22Rv1 (cell line): ENCODE measurements around the gene PROP1.
"Not testable (repeated sequence)": the region's sequence is repeated elsewhere in the genome, so short reads cannot be mapped to it uniquely, and the experiment has no call there.

Experiments used
- H3K27ac ChIP-seq: fragments of 450-650 bp; 2 replicates; pipeline ENCODE4 v1.5.1; 2017
- ZFX ChIP-seq: fragments of 450-650 bp; IDR thresholded peaks from 2 replicates; pipeline ENCODE4 v1.6.1; 2017; ENCODE audit warnings: antibody characterized with exemption, borderline replicate concordance
- TF ChIP-seq, protein P1 (sequence below): fragments of 450-650 bp; IDR thresholded peaks from 2 replicates; pipeline ENCODE4 v1.5.1; 2017; ENCODE audit warnings: mild to moderate bottlenecking

The PROP1 gene

GRCh38 chr5:177964471-177964870 lies 31.6 kb downstream of the PROP1 start:
- H3K27ac ChIP-seq = no peak overlapping the region
- TF ChIP-seq, protein P1, sequence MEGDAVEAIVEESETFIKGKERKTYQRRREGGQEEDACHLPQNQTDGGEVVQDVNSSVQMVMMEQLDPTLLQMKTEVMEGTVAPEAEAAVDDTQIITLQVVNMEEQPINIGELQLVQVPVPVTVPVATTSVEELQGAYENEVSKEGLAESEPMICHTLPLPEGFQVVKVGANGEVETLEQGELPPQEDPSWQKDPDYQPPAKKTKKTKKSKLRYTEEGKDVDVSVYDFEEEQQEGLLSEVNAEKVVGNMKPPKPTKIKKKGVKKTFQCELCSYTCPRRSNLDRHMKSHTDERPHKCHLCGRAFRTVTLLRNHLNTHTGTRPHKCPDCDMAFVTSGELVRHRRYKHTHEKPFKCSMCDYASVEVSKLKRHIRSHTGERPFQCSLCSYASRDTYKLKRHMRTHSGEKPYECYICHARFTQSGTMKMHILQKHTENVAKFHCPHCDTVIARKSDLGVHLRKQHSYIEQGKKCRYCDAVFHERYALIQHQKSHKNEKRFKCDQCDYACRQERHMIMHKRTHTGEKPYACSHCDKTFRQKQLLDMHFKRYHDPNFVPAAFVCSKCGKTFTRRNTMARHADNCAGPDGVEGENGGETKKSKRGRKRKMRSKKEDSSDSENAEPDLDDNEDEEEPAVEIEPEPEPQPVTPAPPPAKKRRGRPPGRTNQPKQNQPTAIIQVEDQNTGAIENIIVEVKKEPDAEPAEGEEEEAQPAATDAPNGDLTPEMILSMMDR = no peak
- no peak for TF ChIP-seq ZFX

DNA sequence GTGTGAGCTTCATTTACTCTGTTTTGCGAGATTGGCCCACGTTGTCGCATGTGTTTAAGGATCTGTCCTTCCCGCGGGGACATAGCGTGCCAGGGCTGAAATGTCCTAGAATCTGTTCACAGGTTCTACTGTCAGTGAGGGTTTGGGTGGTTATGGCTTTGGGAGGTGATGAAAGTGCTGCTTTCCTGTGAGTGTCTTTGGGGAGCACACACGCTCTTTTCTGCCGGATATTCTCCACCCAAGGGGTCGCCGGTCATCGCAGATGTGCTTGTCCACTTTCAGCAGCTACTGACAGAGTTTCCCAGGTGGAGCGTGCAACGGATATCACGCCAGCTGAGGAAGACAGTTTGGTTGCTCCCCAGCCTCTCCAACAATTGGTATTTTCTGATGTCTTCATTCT lies 32.1 kb downstream of the PROP1 start:
- TF ChIP-seq ZFX = no peak
- TF ChIP-seq, protein P1 = no peak
- H3K27ac ChIP-seq = no peak overlapping the region

GRCh38 chr5:177959315-177959714 lies 36.7 kb downstream of the PROP1 start:
- TF ChIP-seq, protein P1 = no peak
- TF ChIP-seq ZFX = no peak

GRCh38 chr5:177958696-177959095 lies 37.3 kb downstream of the PROP1 start:
- no peak overlapping the region for H3K27ac ChIP-seq

More at GRCh38 chr5:177959315-177959714, 36.7 kb downstream of the PROP1 start:
- no peak overlapping the region for H3K27ac ChIP-seq

DNA sequence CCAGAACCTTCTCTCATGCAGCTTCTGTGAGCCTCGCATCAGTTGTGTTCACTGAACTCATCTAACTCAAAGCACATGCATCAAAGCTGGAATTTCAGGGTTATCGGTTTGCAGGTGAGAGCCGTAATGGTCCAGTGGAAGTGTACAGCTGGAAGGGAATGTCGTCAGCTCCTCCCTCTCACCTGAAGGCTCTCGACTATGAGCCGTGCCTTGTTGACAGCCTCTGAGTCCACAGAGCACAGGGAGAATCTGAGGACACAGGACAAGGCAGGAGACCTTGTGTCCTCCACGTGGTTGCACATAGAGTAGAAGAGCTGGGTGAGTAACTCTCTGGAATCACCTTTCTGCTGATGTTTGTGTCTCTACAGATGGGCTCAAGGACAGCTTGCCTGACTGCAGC lies 38.8 kb downstream of the PROP1 start:
- TF ChIP-seq ZFX = no peak
- TF ChIP-seq, protein P1 = no peak
- no peak overlapping the region for H3K27ac ChIP-seq

More at GRCh38 chr5:177958696-177959095, 37.3 kb downstream of the PROP1 start:
- no peak for TF ChIP-seq ZFX
- TF ChIP-seq, protein P1 = no peak

DNA sequence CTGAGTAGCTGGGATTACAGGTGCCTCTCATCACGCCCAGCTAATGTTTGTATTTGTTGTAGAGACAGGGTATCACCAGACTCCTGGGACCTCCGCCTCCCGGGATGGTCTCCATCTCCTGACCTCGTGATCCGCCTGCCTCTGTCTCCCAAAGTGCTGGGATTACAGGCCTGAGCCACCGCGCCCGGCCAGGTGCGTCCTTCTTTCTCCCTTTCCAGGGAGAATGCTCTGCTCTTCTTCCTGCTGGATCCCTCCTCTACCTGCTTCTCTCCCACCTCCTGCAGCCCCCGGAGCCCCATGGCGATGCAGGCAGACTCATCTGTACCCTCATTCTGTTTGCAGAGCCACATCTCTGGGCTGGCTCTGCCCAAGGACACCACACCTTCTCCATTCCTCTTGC lies 42.9 kb downstream of the PROP1 start:
- H3K27ac ChIP-seq = not testable (repeated sequence)

- not testable (repeated sequence) for H3K27ac ChIP-seq
These were observed 46.4 kb downstream of the PROP1 start for GRCh38 chr5:177949656-177950055.

GRCh38 chr5:177949065-177949464 lies 47.0 kb downstream of the PROP1 start:
- H3K27ac ChIP-seq = not testable (repeated sequence)

DNA sequence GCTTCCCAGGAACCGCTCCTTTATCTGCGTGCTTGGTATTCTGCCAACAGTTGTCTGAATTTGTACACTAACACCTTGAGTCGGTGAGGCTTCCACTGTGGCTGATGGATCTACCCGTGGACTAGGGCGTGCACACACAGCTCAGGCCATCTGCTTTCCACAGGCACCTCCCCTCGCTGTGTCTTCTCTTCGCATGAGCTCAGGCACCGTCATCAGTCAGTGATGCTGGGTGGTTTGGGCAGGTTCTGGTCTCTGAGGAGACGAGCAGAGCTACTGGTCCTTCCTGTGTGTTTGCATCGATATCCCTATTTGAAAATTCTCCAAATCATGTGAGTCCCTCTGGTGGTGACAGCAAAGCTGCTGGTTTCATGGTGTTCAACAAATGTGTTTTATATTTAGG lies 48.1 kb downstream of the PROP1 start:
- TF ChIP-seq, protein P1 = peak; percentile 11; the same call in 1 of the 2 replicates
- peak overlapping the region; percentile 26; the same call in 1 of the 2 replicates for H3K27ac ChIP-seq

DNA sequence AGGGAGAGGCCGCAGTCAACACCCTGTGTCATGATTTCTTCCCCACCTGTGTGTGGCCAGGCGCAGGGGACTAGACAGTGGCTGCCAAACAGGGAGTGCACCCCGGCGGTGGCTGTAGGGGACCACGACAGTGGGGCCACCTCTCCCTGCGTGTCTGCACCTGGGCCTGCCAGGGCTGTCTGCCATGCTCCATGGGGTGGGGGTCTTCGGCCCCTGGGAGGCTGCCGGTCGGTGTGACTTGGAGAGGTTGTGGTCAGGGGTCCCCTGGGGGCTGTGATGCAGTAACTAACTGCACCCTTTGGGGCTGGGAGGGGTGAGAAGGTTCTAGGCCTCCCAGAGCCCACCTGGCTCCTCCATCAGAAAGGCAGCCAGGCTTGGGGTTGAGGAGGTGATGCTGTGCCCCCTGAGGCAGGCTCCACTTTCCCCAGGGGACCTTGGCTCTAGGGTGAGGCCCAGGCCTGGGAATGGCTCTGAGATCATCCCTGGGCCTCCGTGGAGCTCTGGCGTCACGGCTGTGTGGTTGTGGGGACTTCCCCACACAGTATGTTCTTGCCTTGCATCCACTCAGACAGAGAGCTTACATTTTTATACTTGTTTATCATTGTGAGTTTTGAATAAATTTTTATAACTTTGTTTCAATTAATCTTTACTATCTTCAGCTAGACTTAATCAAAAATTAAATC lies 50.3 kb downstream of the PROP1 start:
- H3K27ac ChIP-seq = not testable (repeated sequence)

DNA sequence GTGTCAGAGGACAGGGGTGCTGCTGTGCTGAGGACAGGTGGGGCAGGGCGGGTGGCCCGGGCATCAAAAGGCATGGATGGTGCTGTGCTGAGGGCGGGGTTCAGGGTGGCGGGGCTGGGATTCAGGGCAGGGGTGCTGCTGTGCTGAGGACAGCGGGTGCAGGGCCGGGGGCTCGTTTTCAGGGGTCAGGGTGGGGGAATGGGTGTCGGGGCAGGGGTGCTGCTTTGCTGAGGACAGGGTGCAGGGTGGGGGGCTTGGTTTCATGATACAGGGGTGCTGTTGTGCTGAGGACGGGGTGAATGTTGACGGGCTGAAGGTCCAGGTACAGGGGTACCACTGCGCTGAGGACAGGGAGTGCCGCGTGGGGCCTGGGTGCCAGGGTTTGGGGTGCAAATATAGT lies 50.9 kb downstream of the PROP1 start:
- H3K27ac ChIP-seq = not testable (repeated sequence)

DNA sequence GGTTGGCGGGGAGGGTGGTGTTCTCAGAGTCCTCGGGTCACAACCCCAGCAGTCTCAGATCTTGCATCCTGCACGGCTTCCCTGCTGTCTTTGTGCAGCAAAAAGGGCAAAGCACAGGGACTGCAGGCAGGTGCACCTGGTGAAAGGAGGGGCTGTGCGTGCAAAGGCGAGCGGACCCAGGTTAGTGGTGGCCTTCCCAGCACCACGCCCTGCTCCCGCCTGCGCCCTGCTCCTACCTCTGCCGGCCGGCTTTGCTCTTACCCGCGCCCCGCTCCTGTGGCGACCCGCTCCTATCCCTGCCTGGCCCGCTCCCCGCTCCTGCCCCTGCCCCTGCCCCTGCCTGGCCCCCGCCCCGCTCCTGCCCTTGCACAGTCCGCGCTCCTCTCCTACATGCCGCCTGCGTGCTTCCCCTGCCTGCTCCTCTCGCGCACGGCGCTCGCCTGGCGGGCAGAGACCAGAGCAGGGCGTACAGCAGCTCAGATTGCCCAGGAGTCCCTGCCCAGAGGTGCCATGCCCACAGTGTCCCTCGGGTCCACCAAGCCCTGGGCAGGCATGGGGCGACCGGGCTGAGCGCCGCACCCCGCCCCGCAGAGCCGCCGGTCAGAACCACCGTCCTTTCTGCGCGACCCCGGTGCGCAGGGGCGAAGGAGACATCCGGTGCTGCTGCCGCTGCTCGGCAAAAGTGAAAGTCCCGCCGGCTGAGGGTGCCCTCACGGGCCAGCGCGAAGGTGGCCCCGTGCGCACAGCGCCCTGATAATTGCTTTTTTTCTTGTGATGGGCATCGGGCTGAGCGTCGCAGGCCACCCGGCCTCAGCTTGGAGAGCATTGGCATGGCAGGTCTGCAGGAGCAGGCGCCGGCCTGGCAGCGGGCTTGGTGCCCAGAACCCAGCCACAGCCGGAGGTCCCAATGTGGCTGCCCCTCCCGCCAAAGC lies 52.0 kb downstream of the PROP1 start:
- H3K27ac ChIP-seq = not testable (repeated sequence)

GRCh38 chr5:177942896-177943295 lies 53.1 kb downstream of the PROP1 start:
- not testable (repeated sequence) for H3K27ac ChIP-seq
